ENCODE results near the gene KIF1A. TPM values are rescaled to one million over a fixed set of nuclear protein-coding genes. Genes with fewer than 3 reads are reported as not detected.

Gene KIF1A
- total and polyA plus RNA-seq, 10 of the 15 experiments (the other 5 are each of a cell fraction or from before 2014, with no cell fraction given), result 0.04 to 0.95 (median 0.06) TPM; not detected in 5

- no TSS peak for BruUV-seq (replicated peaks)
- 81% methylated on average over 49 of the region's 49 CpGs for WGBS (ENCODE audit: insufficient coverage, insufficient replicate concordance, low lambda C conversion rate, missing lambda C conversion rate)
- CTCF ChIA-PET, result no interaction called here
- H3K4me2 ChIP-seq (ENCODE audit: control insufficient read depth, insufficient read depth), result no peak overlapping the region
- H3K36me3 ChIP-seq (ENCODE audit: control insufficient read depth in 2 of 2, insufficient read depth in 2 of 2, low read length in 1 of 2), result no peaks in the 10 kb centered on the region
- DNase-seq (ENCODE audit: low read depth, low spot score) (no peak), ATAC-seq (no peak), FAIRE-seq (no peak)
- no peak overlapping the region for H3K9ac ChIP-seq (ENCODE audit: control insufficient read depth, insufficient read depth, low read length)
- POLR2A ChIA-PET, result no interaction called here
- no peaks in the 10 kb centered on the region for H3K27me3 ChIP-seq (replicated peaks in 1 of 2; ENCODE audit: control insufficient read depth in 2 of 2, insufficient read depth in 2 of 2, low read length in 1 of 2)
- RAD21 ChIA-PET (ENCODE audit: unreplicated experiment), result no interaction called here
- no peaks in the 10 kb centered on the region for H4K20me1 ChIP-seq (ENCODE audit: control insufficient read depth, insufficient read depth)
- intact Hi-C loops (cut with micrococcal nuclease; ENCODE audit: unreplicated experiment) (no loop called here), in situ Hi-C loops (cut with MboI) (no loop called here)
- no peaks in the 10 kb centered on the region for H3K79me2 ChIP-seq (ENCODE audit: control insufficient read depth, insufficient read depth, low read length)
- no peak overlapping the region for H3K4me3 ChIP-seq
- SMC1A ChIA-PET (ENCODE audit: uncharacterized antibody, unreplicated experiment), result no interaction called here
- no peak overlapping the region for H3K27ac ChIP-seq (ENCODE audit: control insufficient read depth, insufficient read depth)
- no peak overlapping the region for H2AFZ ChIP-seq (ENCODE audit: control insufficient read depth, low read depth, low read length)
- no peaks in the 10 kb centered on the region; the same call in 2 of the 3 replicates for H3K9me3 ChIP-seq (replicated peaks; ENCODE audit: control insufficient read depth, insufficient read depth, low read length)
- no peaks in the 10 kb centered on the region for H3K4me1 ChIP-seq (ENCODE audit: control insufficient read depth, insufficient read depth, low read length)
- TF ChIP-seq, protein P1, sequence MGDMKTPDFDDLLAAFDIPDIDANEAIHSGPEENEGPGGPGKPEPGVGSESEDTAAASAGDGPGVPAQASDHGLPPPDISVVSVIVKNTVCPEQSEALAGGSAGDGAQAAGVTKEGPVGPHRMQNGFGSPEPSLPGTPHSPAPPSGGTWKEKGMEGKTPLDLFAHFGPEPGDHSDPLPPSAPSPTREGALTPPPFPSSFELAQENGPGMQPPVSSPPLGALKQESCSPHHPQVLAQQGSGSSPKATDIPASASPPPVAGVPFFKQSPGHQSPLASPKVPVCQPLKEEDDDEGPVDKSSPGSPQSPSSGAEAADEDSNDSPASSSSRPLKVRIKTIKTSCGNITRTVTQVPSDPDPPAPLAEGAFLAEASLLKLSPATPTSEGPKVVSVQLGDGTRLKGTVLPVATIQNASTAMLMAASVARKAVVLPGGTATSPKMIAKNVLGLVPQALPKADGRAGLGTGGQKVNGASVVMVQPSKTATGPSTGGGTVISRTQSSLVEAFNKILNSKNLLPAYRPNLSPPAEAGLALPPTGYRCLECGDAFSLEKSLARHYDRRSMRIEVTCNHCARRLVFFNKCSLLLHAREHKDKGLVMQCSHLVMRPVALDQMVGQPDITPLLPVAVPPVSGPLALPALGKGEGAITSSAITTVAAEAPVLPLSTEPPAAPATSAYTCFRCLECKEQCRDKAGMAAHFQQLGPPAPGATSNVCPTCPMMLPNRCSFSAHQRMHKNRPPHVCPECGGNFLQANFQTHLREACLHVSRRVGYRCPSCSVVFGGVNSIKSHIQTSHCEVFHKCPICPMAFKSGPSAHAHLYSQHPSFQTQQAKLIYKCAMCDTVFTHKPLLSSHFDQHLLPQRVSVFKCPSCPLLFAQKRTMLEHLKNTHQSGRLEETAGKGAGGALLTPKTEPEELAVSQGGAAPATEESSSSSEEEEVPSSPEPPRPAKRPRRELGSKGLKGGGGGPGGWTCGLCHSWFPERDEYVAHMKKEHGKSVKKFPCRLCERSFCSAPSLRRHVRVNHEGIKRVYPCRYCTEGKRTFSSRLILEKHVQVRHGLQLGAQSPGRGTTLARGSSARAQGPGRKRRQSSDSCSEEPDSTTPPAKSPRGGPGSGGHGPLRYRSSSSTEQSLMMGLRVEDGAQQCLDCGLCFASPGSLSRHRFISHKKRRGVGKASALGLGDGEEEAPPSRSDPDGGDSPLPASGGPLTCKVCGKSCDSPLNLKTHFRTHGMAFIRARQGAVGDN (IDR thresholded peaks at IDR 0.05), result no peak
- TF ChIP-seq JUND (IDR thresholded peaks at IDR 0.05; ENCODE audit: low read depth, low read length), result no peak
- no peak for TF ChIP-seq TCF3 (IDR thresholded peaks at IDR 0.05; ENCODE audit: borderline replicate concordance, insufficient read depth, low read depth, low read length)
- TF ChIP-seq HDAC6 (IDR thresholded peaks at IDR 0.05; ENCODE audit: unreplicated experiment), result no peak
- TF ChIP-seq TCF7 (IDR thresholded peaks at IDR 0.05; ENCODE audit: borderline replicate concordance), result no peak
- no peak for TF ChIP-seq IKZF2 (IDR thresholded peaks at IDR 0.05)
- no peak for TF ChIP-seq ESRRA (IDR thresholded peaks at IDR 0.05; ENCODE audit: low read length)
- no peak for TF ChIP-seq RCOR1 (conservative IDR thresholded peaks at IDR 0.05; ENCODE audit: low read depth, low read length)
- TF ChIP-seq, protein P2, sequence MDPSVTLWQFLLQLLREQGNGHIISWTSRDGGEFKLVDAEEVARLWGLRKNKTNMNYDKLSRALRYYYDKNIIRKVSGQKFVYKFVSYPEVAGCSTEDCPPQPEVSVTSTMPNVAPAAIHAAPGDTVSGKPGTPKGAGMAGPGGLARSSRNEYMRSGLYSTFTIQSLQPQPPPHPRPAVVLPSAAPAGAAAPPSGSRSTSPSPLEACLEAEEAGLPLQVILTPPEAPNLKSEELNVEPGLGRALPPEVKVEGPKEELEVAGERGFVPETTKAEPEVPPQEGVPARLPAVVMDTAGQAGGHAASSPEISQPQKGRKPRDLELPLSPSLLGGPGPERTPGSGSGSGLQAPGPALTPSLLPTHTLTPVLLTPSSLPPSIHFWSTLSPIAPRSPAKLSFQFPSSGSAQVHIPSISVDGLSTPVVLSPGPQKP (IDR thresholded peaks at IDR 0.05; ENCODE audit: low read depth, low read length), result no peak
- TF ChIP-seq BACH1 (IDR thresholded peaks at IDR 0.05; ENCODE audit: borderline replicate concordance), result no peak
- no peak for TF ChIP-seq ATF2 (IDR thresholded peaks at IDR 0.05; ENCODE audit: low read length)
- TF ChIP-seq, protein P3, sequence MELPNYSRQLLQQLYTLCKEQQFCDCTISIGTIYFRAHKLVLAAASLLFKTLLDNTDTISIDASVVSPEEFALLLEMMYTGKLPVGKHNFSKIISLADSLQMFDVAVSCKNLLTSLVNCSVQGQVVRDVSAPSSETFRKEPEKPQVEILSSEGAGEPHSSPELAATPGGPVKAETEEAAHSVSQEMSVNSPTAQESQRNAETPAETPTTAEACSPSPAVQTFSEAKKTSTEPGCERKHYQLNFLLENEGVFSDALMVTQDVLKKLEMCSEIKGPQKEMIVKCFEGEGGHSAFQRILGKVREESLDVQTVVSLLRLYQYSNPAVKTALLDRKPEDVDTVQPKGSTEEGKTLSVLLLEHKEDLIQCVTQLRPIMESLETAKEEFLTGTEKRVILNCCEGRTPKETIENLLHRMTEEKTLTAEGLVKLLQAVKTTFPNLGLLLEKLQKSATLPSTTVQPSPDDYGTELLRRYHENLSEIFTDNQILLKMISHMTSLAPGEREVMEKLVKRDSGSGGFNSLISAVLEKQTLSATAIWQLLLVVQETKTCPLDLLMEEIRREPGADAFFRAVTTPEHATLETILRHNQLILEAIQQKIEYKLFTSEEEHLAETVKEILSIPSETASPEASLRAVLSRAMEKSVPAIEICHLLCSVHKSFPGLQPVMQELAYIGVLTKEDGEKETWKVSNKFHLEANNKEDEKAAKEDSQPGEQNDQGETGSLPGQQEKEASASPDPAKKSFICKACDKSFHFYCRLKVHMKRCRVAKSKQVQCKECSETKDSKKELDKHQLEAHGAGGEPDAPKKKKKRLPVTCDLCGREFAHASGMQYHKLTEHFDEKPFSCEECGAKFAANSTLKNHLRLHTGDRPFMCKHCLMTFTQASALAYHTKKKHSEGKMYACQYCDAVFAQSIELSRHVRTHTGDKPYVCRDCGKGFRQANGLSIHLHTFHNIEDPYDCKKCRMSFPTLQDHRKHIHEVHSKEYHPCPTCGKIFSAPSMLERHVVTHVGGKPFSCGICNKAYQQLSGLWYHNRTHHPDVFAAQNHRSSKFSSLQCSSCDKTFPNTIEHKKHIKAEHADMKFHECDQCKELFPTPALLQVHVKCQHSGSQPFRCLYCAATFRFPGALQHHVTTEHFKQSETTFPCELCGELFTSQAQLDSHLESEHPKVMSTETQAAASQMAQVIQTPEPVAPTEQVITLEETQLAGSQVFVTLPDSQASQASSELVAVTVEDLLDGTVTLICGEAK (IDR thresholded peaks at IDR 0.05; ENCODE audit: borderline replicate concordance), result no peak
- TF ChIP-seq RAD51 (IDR thresholded peaks at IDR 0.05), result no peak
- TF ChIP-seq HDAC2 (IDR thresholded peaks at IDR 0.05), result no peak
Measured at GRCh38 chr2:240777456-240778212, 42.4 kb downstream of the KIF1A start.
